H1 (cell line): ENCODE results near the gene COL12A1. TPM values are rescaled to one million over a fixed set of nuclear protein-coding genes. Genes with fewer than 3 reads are reported as not detected.

ENCODE experiments used
- CTCF ChIA-PET: fragments of 300-600 bp; sonication (Branson Sonifier 250); formaldehyde crosslinking; loops from one replicate; lab custom pipeline; 2021; ENCODE audit not compliant: partially characterized antibody; lab: Charles Lee
- POLR2A ChIA-PET: fragments of 300-600 bp; sonication (Branson Sonifier 250); formaldehyde crosslinking; loops from one replicate; lab custom pipeline; 2021; ENCODE audit warnings: inconsistent platforms; ENCODE audit not compliant: partially characterized antibody; lab: Charles Lee
- DNase-seq, 2 experiments: peaks; one replicate each; pipeline versions ENCODE4 v3.0.0 to v3.0.0-alpha.2; 2010 to 2022; ENCODE audit warnings: low spot score in 2 of 2, low read depth in 1 of 2, mixed read lengths in 1 of 2
- FAIRE-seq: peaks from 2 replicates; lab custom pipeline; 2011; peaks lifted over from hg19 to GRCh38; lab: Jason Lieb, UNC
- H2AFZ ChIP-seq: 2 replicates; pipeline ENCODE4 v1.8.1; 2012; ENCODE audit warnings: low read length, inconsistent platforms
- H2AK5ac ChIP-seq: 2 replicates; pipeline ENCODE4 v1.6.1; 2013; ENCODE audit warnings: low read depth, low read length
- H2BK120ac ChIP-seq: replicated peaks from 2 replicates; pipeline ENCODE3; 2013; ENCODE audit warnings: low read depth, low read length, inconsistent platforms
- H2BK12ac ChIP-seq: 2 replicates; pipeline ENCODE4 v1.6.1; 2013; ENCODE audit warnings: low read depth, low read length
- H2BK15ac ChIP-seq: 2 replicates; pipeline ENCODE4 v1.6.1; 2013; ENCODE audit warnings: low read length
- H2BK20ac ChIP-seq: 2 replicates; pipeline ENCODE4 v1.6.1; 2013; ENCODE audit warnings: low read length
- H2BK5ac ChIP-seq: 2 replicates; pipeline ENCODE4 v1.6.1; 2013; ENCODE audit warnings: low read depth, low read length
- H3K14ac ChIP-seq: 2 replicates; pipeline ENCODE4 v1.6.1; 2013; ENCODE audit warnings: inconsistent platforms; ENCODE audit not compliant: insufficient read length
- H3K18ac ChIP-seq: 2 replicates; pipeline ENCODE4 v1.6.1; 2013; ENCODE audit warnings: low read length; ENCODE audit errors: extremely low read depth
- H3K23ac ChIP-seq: 2 replicates; pipeline ENCODE4 v1.6.1; 2013; ENCODE audit warnings: inconsistent platforms; ENCODE audit not compliant: insufficient read length
- H3K23me2 ChIP-seq: 2 replicates; pipeline ENCODE4 v1.6.1; 2013; ENCODE audit warnings: low read depth, low read length
- H3K27ac ChIP-seq: 2 replicates; pipeline ENCODE4 v1.6.1; 2011; ENCODE audit warnings: low read depth, low read length, inconsistent platforms
- H3K27me3 ChIP-seq, 4 experiments: replicated peaks in 1 of 4; 1 replicate in 1 of 4; 2 replicates in 3 of 4; pipeline versions ENCODE4 v1.6.1 to v1.8.1; 2011 to 2013; ENCODE audit warnings: low read length in 3 of 4, mild to moderate bottlenecking in 3 of 4, inconsistent platforms in 2 of 4, mixed read lengths in 2 of 4, moderate library complexity in 1 of 4; ENCODE audit not compliant: control insufficient read depth in 3 of 4, insufficient read depth in 3 of 4; ENCODE audit errors: extremely low read depth in 1 of 4
- H3K36me3 ChIP-seq, 4 experiments: 2 replicates each; pipeline versions ENCODE4 v1.6.1 to v1.8.1; 2011 to 2013; ENCODE audit warnings: mild to moderate bottlenecking in 4 of 4, low read length in 3 of 4, moderate library complexity in 2 of 4, control low read depth in 1 of 4, inconsistent platforms in 1 of 4; ENCODE audit not compliant: insufficient read depth in 4 of 4, control insufficient read depth in 2 of 4
- H3K4ac ChIP-seq: replicated peaks from 2 replicates; pipeline ENCODE3; 2013; ENCODE audit warnings: low read length, low read depth, mixed read lengths, inconsistent platforms; ENCODE audit not compliant: insufficient read length
- H3K4me1 ChIP-seq, 4 experiments: replicated peaks in 1 of 4; 1 replicate in 1 of 4; 2 replicates in 3 of 4; pipeline versions ENCODE4 v1.6.1 to v1.8.1; 2011 to 2013; ENCODE audit warnings: low read length in 3 of 4, inconsistent platforms in 2 of 4, mixed read lengths in 1 of 4; ENCODE audit not compliant: insufficient read depth in 4 of 4, control insufficient read depth in 3 of 4
- H3K4me2 ChIP-seq, 2 experiments: 2 replicates each; pipeline versions ENCODE4 v1.6.1 to v1.8.1; 2011 to 2013; ENCODE audit warnings: low read depth in 2 of 2, low read length in 2 of 2, control low read depth in 1 of 2, inconsistent platforms in 1 of 2, mild to moderate bottlenecking in 1 of 2; ENCODE audit not compliant: insufficient read depth in 1 of 2
- H3K4me3 ChIP-seq, 4 experiments: fragments of 200-600, 300-600 bp in 1 of 4; sonication (generic), shearing (Covaris generic), sonication (Bioruptor Twin) in 1 of 4; 2 replicates each; pipeline versions ENCODE4 v1.5.1 to v1.8.1; 2011 to 2016; ENCODE audit warnings: low read length in 4 of 4, low read depth in 3 of 4, control low read depth in 2 of 4, inconsistent platforms in 2 of 4, mild to moderate bottlenecking in 2 of 4, mixed read lengths in 1 of 4, moderate library complexity in 1 of 4; ENCODE audit not compliant: insufficient read depth in 2 of 4; ENCODE audit errors: extremely low read depth in 1 of 4
- H3K56ac ChIP-seq: replicated peaks from 2 replicates; pipeline ENCODE3; 2013; ENCODE audit warnings: low read depth, mild to moderate bottlenecking, mixed read lengths, low read length, inconsistent platforms; ENCODE audit not compliant: insufficient read length
- H3K79me1 ChIP-seq: 2 replicates; pipeline ENCODE4 v1.6.1; 2013; ENCODE audit warnings: low read depth, low read length, control low read depth
- H3K79me2 ChIP-seq, 2 experiments: 2 replicates each; pipeline versions ENCODE4 v1.6.1 to v1.8.1; 2012 to 2013; ENCODE audit warnings: low read length in 2 of 2, mild to moderate bottlenecking in 2 of 2, inconsistent platforms in 1 of 2; ENCODE audit not compliant: insufficient read depth in 2 of 2, control insufficient read depth in 1 of 2
- H3K9ac ChIP-seq, 4 experiments: replicated peaks in 1 of 4; 1 replicate in 1 of 4; 2 replicates in 3 of 4; pipeline versions ENCODE4 v1.6.1 to v1.8.1; 2011 to 2013; ENCODE audit warnings: low read depth in 3 of 4, low read length in 3 of 4, control low read depth in 2 of 4, mild to moderate bottlenecking in 2 of 4, moderate library complexity in 2 of 4, inconsistent platforms in 1 of 4; ENCODE audit errors: extremely low read depth in 1 of 4
- H3K9me3 ChIP-seq, 2 experiments: 2 replicates each; pipeline versions ENCODE4 v1.6.1 to v1.8.1; 2012 to 2013; ENCODE audit warnings: mild to moderate bottlenecking in 2 of 2, moderate library complexity in 2 of 2, control low read depth in 1 of 2, inconsistent platforms in 1 of 2, low read depth in 1 of 2, low read length in 1 of 2, mixed read lengths in 1 of 2; ENCODE audit not compliant: insufficient read depth in 2 of 2
- H4K20me1 ChIP-seq, 2 experiments: replicated peaks in 1 of 2; 2 replicates each; pipeline versions ENCODE3 to v1.8.1; 2011 to 2013; ENCODE audit warnings: inconsistent platforms in 2 of 2, low read length in 2 of 2, mild to moderate bottlenecking in 1 of 2; ENCODE audit not compliant: insufficient read depth in 2 of 2, control insufficient read depth in 1 of 2
- H4K5ac ChIP-seq: 2 replicates; pipeline ENCODE4 v1.6.1; 2013; ENCODE audit warnings: low read length, low read depth, mixed read lengths, inconsistent platforms; ENCODE audit not compliant: insufficient read length
- H4K8ac ChIP-seq: 2 replicates; pipeline ENCODE4 v1.8.0; 2013; ENCODE audit warnings: mild to moderate bottlenecking, moderate library complexity, low read length, inconsistent platforms; ENCODE audit not compliant: insufficient read depth; ENCODE audit errors: extremely low read depth
- H4K91ac ChIP-seq: replicated peaks from 2 replicates; pipeline ENCODE3; 2013; ENCODE audit warnings: low read length, mixed read lengths, inconsistent platforms; ENCODE audit not compliant: insufficient read length
- MAFK ChIP-seq: IDR thresholded peaks from 2 replicates; pipeline ENCODE4 v1.6.1; 2012; ENCODE audit warnings: low read depth, mild to moderate bottlenecking, improper control_type of control experiment, low read length
- WGBS, 2 experiments: shearing (Covaris generic) in 1 of 2; methylation state at CpG; one replicate each; pipeline versions ENCODE4 v1.1.6 to v1.1.7; 2013 to 2015; ENCODE audit warnings: low lambda C conversion rate in 2 of 2, mixed read lengths in 2 of 2, inconsistent platforms in 1 of 2, low coverage in 1 of 2, missing lambda C conversion rate in 1 of 2; ENCODE audit not compliant: insufficient replicate concordance in 2 of 2, insufficient coverage in 1 of 2, insufficient read length in 1 of 2; ENCODE audit errors: extremely low coverage in 1 of 2, missing lambda C conversion rate in 1 of 2; 5-methylcytosine and 5-hydroxymethylcytosine counted together
- polyA plus RNA-seq, 7 experiments: library from polyadenylated mRNA; depleted of rRNA in 3 of 7; stranded (reverse) in 5 of 7; unstranded in 2 of 7; fragments of >200 nt in 5 of 7; fragments of 200-250 nt in 2 of 7; gene quantifications; 1 replicate in 5 of 7; 2 replicates in 1 of 7; 4 replicates in 1 of 7; pipeline versions ENCODE4 v1.2.1 to v1.2.3, GENCODE V29; 2011 to 2013; ENCODE audit warnings: missing spikeins in 2 of 7, mixed read lengths in 2 of 7
- total RNA-seq: library from RNA; stranded (reverse); fragmentation: NEBNext Ultra II Directional; extraction: Animal tissue kit (Norgen Biotek cat#: 25700); gene quantifications from 2 replicates; pipeline ENCODE4 v1.2.1, GENCODE V29; 2021

The COL12A1 gene
- total and polyA plus RNA-seq, 2 of the 8 experiments (the other 6 are each of a cell fraction or from before 2014, with no cell fraction given), result 1.4 to 4.7 TPM

DNA sequence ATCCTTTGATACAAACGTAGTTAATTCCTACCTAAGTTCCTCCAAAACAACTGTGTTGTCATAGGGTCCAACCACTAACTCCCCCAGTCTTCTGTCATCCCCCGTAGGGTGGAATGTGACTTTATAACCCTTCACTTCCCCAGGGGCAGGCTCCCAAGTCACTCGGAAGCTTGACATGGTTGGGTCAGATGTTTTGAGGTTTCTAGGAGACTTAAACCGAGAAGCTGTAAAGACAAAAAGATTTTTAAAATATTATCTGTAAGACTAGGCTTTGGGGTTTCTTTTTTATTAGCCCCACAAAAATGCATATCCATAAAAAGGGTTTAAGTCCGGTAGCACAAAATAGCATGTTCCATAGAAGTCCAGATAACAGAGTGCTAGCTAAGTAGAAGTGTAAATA lies 50.2 kb downstream of the COL12A1 start:
- CTCF ChIA-PET, result interaction anchor here (0.6 to 4.3 kb wide), 2 partner anchors 17 to 55 kb away, joined by 3 to 25 read pairs; no protein-coding TSS in a partner anchor
- H3K4me2 ChIP-seq, result no peak overlapping the region
- 89% methylated on average over 5 of the region's 5 CpGs; no CpG with 5 or more reads in 1 of the 2 experiments for WGBS, 2 experiments

More for the DNA sequence above, 50.2 kb downstream of the COL12A1 start:
- H3K4me3 ChIP-seq, result no peak overlapping the region
- no peak overlapping the region for H3K14ac ChIP-seq
- no peak overlapping the region for H4K8ac ChIP-seq
- H3K79me2 ChIP-seq, result no peaks in the 10 kb centered on the region
- no peak overlapping the region for H2BK120ac ChIP-seq
- no peaks in the 10 kb centered on the region for H4K20me1 ChIP-seq
- no peak overlapping the region for H2BK20ac ChIP-seq
- H3K23me2 ChIP-seq, result no peaks in the 10 kb centered on the region
- DNase-seq (no peak), FAIRE-seq (no peak)
- POLR2A ChIA-PET, result no interaction called here
- H2AFZ ChIP-seq, result no peak overlapping the region
- H3K27ac ChIP-seq, result no peak overlapping the region
- no peak overlapping the region for H3K56ac ChIP-seq
- H3K36me3 ChIP-seq, result no peaks in the 10 kb centered on the region
- no peaks in the 10 kb centered on the region for H3K79me1 ChIP-seq
- no peaks in the 10 kb centered on the region for H3K4me1 ChIP-seq
- no peak overlapping the region for H2BK5ac ChIP-seq
- H2BK15ac ChIP-seq, result no peak overlapping the region
- no peak overlapping the region for H3K18ac ChIP-seq
- no peak for TF ChIP-seq MAFK
- no peaks in the 10 kb centered on the region for H3K9me3 ChIP-seq
- no peak overlapping the region for H4K5ac ChIP-seq
- no peak overlapping the region for H3K9ac ChIP-seq
- H2BK12ac ChIP-seq, result no peak overlapping the region
- H2AK5ac ChIP-seq, result no peak overlapping the region
- no peak overlapping the region for H3K23ac ChIP-seq
- H4K91ac ChIP-seq, result no peak overlapping the region
- no peak overlapping the region for H3K4ac ChIP-seq
- H3K27me3 ChIP-seq, result no peaks in the 10 kb centered on the region; a peak in 1 of 7 replicates
